ENCODE results near the gene IQCH. TPM values are rescaled to one million over a fixed set of nuclear protein-coding genes. Genes with fewer than 3 reads are reported as not detected.

IQCH gene
- total and polyA plus RNA-seq, 2 of the 4 experiments (the other 2 are of a cell fraction) = 0.60 to 2.5 TPM

GRCh38 chr15:67369359-67369998, 114.9 kb downstream of the IQCH start:
- H2BK20ac ChIP-seq (ENCODE audit: low read depth, low read length) = no peak overlapping the region
- no CpG with 5 or more reads among the region's 2 CpGs for WGBS, 2 experiments (ENCODE audit: extremely low coverage in 2 of 2, insufficient read length in 1 of 2)
- no peak overlapping the region for H2AFZ ChIP-seq (replicated peaks; ENCODE audit: low read length, poor library complexity)
- H3K4me3 ChIP-seq (ENCODE audit: insufficient read depth, low read depth, low read length) = no peak overlapping the region
- no peak overlapping the region for H4K5ac ChIP-seq (ENCODE audit: low read depth, low read length)
- no peak overlapping the region for H3K18ac ChIP-seq (ENCODE audit: low read depth, low read length)
- no peak overlapping the region for H2BK5ac ChIP-seq (ENCODE audit: low read depth, low read length, poor library complexity, severe bottlenecking)
- DNase-seq = no peak
- H3K56ac ChIP-seq (ENCODE audit: extremely low read depth, insufficient read depth, low read length) = no peak overlapping the region
- in situ Hi-C loops (cut with MboI; ENCODE audit: low sequenced_read_pairs) (no loop called here), dilution Hi-C loops (cut with HindIII; ENCODE audit: low sequenced_read_pairs, unreplicated experiment) (no loop called here), intact Hi-C loops (cut with micrococcal nuclease) (no loop called here)
- no peak overlapping the region for H3K23ac ChIP-seq (ENCODE audit: low read depth, low read length)
- BruUV-seq (replicated peaks) = no TSS peak
- H2AK9ac ChIP-seq (replicated peaks; ENCODE audit: low read depth, low read length, poor library complexity) = no peak overlapping the region
- ATAC-seq (ENCODE audit: low read depth) = no peak
- H2BK15ac ChIP-seq (ENCODE audit: low read depth, low read length) = no peak overlapping the region
- no peak overlapping the region for H3K4ac ChIP-seq (ENCODE audit: low read depth, low read length)
- H3K9me1 ChIP-seq (ENCODE audit: insufficient read depth, low read length) = no peaks in the 10 kb centered on the region
- ChIA-PET POLR2A (ENCODE audit: unreplicated experiment) (no interaction called here), CTCF (no interaction called here)
- H4K20me1 ChIP-seq (ENCODE audit: insufficient read depth, low read length) = no peaks in the 10 kb centered on the region
- no peaks in the 10 kb centered on the region for H3K36me3 ChIP-seq (ENCODE audit: control insufficient read depth, insufficient read depth, low read length)
- no peaks in the 10 kb centered on the region for H3K79me1 ChIP-seq (ENCODE audit: low read depth in 1 of 2, low read length in 2 of 2)
- no peak overlapping the region for H2AK5ac ChIP-seq (ENCODE audit: low read depth, low read length)
- no peaks in the 10 kb centered on the region for H3K4me1 ChIP-seq (ENCODE audit: control insufficient read depth, insufficient read depth, low read length)
- no peak overlapping the region for H3K9ac ChIP-seq (ENCODE audit: low read depth, low read length)
- no peak overlapping the region for H4K8ac ChIP-seq (ENCODE audit: low read depth in 2 of 2, low read length in 2 of 2)
- no peak overlapping the region for H2BK120ac ChIP-seq (ENCODE audit: low read depth, low read length)
- TF ChIP-seq POLR2A (IDR thresholded peaks at IDR 0.05; ENCODE audit: low read depth, low read length) (no peak), ELK1 (IDR thresholded peaks at IDR 0.05; ENCODE audit: borderline replicate concordance, low read depth, low read length) (no peak), NFE2L2 (IDR thresholded peaks at IDR 0.05; ENCODE audit: low read depth, low read length) (no peak), MAZ (IDR thresholded peaks at IDR 0.05; ENCODE audit: borderline replicate concordance, low read depth, low read length) (no peak), FOS (IDR thresholded peaks at IDR 0.05; ENCODE audit: low read depth, low read length) (no peak), CEBPB (IDR thresholded peaks at IDR 0.05; ENCODE audit: low read depth, low read length) (no peak), MAFK (IDR thresholded peaks at IDR 0.05; ENCODE audit: low read depth, low read length) (no peak), RAD21 (IDR thresholded peaks at IDR 0.05; ENCODE audit: low read length) (no peak)
- H3K27me3 ChIP-seq (ENCODE audit: control insufficient read depth, insufficient read depth, low read length) = peaks cover 19% of the 10 kb centered on the region
- H3K4me2 ChIP-seq (ENCODE audit: low read depth, low read length) = no peak overlapping the region
- H3K9me3 ChIP-seq (ENCODE audit: control insufficient read depth, insufficient read depth, low read length) = no peaks in the 10 kb centered on the region
- H3K27ac ChIP-seq (ENCODE audit: insufficient read depth, low read length) = no peak overlapping the region
- no peak overlapping the region for H4K91ac ChIP-seq (ENCODE audit: insufficient read depth, low read depth, low read length)
- no peak overlapping the region for H3K14ac ChIP-seq (replicated peaks; ENCODE audit: low read depth, low read length)
